ENCODE measurements around the gene RGCC. TPM values are rescaled to one million over a fixed set of nuclear protein-coding genes. Genes with fewer than 3 reads are reported as not detected.
"Not testable (repeated sequence)": the region's sequence is repeated elsewhere in the genome, so short reads cannot be mapped to it uniquely, and the experiment has no call there.

The RGCC gene
- total and polyA plus RNA-seq, 10 donors = 5.1 to 76.4 (median 23.9) TPM

DNA sequence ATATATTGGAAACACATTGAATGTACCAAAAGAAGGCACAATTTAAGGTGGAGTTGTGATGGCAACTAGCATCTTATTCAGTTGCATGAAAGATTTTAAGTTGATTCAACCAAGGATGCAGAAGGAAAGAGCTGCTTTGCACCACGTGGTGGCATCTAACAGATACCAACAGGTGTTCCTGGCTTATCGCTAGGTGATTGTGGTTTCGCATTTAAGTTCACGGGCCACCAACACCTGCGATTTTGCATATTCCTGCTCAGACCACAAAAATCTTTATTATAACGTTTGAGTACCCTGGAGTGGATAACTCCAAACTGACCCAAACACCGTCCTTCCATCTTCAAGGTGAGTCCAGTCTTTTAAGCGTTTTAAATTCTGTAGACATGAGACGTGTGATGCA is 45.3 kb downstream of the RGCC start:
- H3K27me3 ChIP-seq (replicated peaks in 1 of 7) = no peaks in the 10 kb centered on the region
- peaks cover 0 to 16% (median 8%) of the 10 kb centered on the region in 8 donors for H3K9me3 ChIP-seq
- peaks cover 13 to 36% (median 28%) of the 10 kb centered on the region in 6 donors for H3K4me1 ChIP-seq
- 52 to 77% (median 70%) methylated on average over 9 of the region's 9 CpGs for WGBS, 5 donors
- TF ChIP-seq POLR2A (IDR thresholded peaks at IDR 0.05) (no peak), POLR2AphosphoS5 (IDR thresholded peaks at IDR 0.05) (peak in 1 of 3 donors; percentile 39)
- intact Hi-C loops (cut with DNase I; ENCODE audit: low total_unique reads) = no loop called here
- DNase-seq = no peak
- no peak overlapping the region for H3K4me3 ChIP-seq
- peak overlapping the region in 2 of 8 donors; percentile 47 to 59 for H3K27ac ChIP-seq
- H3K36me3 ChIP-seq = no peaks in the 10 kb centered on the region

DNA sequence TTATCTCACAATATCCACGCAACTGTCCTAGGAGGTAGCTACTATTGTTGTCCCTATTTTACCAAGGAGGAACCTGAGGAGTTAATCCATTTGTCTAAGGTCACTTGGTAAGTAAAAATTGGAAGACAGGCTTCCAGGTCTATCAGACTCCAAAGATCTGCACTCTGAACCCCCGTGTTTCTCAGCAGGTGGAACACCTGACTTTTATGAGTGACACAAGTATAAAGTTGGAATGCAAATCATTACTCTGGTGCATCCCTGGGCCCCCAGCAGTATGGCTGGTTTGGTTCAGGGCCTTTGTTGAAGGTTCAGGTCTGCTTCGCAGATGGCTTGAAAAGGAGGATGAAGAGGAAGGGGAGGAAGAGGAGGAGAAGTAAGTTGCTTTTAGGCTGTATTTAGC is 46.0 kb downstream of the RGCC start:
- Histone ChIP-seq H3K36me3 (no peaks in the 10 kb centered on the region), H3K9me3 (peaks cover 0 to 16% (median 8%) of the 10 kb centered on the region in 8 donors), H3K4me3 (no peak overlapping the region), H3K4me1 (peaks cover 13 to 36% (median 28%) of the 10 kb centered on the region in 6 donors), H3K27ac (peak overlapping the region in 2 of 8 donors; percentile 12 to 14), H3K27me3 (replicated peaks in 1 of 7) (no peaks in the 10 kb centered on the region)
- intact Hi-C loops (cut with DNase I; ENCODE audit: low total_unique reads) = no loop called here
- DNase-seq = no peak
- WGBS, 5 donors = 81 to 90% (median 85%) methylated on average over 3 of the region's 3 CpGs
- no peak for TF ChIP-seq POLR2AphosphoS5 (IDR thresholded peaks at IDR 0.05)
- no peak for TF ChIP-seq POLR2A (IDR thresholded peaks at IDR 0.05)
- no peak for TF ChIP-seq CTCF (IDR thresholded peaks at IDR 0.05 in 8 of 11, conservative IDR thresholded peaks at IDR 0.05 in 3 of 11)

DNA sequence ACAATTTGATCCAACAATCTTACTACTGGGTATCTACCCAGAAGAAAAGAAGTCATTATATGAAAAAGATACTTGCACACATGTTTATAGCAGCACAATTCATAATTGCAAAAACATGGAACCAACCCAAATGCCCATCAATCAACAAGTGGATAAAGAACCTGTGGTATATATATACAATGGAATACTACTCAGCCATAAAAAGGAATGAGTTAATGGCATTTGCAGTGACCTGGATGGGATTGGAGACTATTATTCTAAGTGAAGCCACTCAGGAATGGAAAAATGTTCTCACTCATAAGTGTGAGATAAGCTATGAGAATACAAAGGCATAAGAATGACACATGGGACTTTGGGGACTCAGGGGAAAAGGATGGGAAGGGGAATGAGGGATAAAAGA is 47.3 kb downstream of the RGCC start:
- H3K4me3 ChIP-seq; H3K27ac ChIP-seq; H3K27me3 ChIP-seq (replicated peaks in 1 of 7); DNase-seq; intact Hi-C loops (cut with DNase I; ENCODE audit: low total_unique reads); H3K36me3 ChIP-seq: not testable (repeated sequence)
- Histone ChIP-seq H3K9me3 (peaks cover 0 to 16% (median 8%) of the 10 kb centered on the region in 8 donors), H3K4me1 (peaks cover 13 to 36% (median 28%) of the 10 kb centered on the region in 6 donors)

DNA sequence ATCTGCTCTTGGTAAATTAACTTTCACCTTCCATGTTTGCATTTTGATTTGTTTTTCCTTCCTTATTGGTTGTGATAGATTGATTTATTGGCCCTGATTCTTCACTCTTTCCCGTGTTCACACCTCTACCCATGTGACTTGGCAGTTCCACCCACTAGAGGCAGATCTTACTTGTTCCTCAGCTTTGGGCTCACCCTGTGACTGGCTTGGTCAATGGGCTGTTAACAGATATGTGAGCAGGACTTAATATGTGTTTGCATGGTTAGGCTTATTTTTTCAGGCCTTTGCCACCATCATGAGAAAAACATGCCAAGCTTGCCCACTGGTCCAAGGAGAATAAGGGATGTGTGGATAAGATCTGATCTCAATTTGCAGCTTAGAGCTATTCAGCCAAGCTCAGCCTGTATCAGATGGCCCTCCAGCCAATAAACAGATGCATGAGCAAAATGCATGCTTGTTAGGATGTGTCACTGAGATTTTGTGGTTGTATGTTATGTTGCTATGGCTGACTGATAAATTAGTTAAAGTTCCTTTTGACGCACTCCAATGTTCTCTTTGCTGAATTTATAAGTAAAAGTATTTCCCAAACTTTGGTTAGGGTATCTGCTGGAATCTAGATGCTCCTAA is 48.0 kb downstream of the RGCC start:
- intact Hi-C loops (cut with DNase I; ENCODE audit: low total_unique reads) = no loop called here
- peaks cover 0 to 16% (median 8%) of the 10 kb centered on the region in 8 donors for H3K9me3 ChIP-seq
- H3K27me3 ChIP-seq (replicated peaks in 1 of 7) = no peaks in the 10 kb centered on the region
- peaks cover 13 to 30% (median 26%) of the 10 kb centered on the region in 6 donors for H3K4me1 ChIP-seq
- 90 to 95% (median 92%) methylated on average over 2 of the region's 2 CpGs for WGBS, 5 donors
- H3K4me3 ChIP-seq = no peak overlapping the region
- H3K36me3 ChIP-seq = no peaks in the 10 kb centered on the region
- no peak for TF ChIP-seq POLR2AphosphoS5 (IDR thresholded peaks at IDR 0.05)
- TF ChIP-seq CTCF (IDR thresholded peaks at IDR 0.05 in 8 of 11, conservative IDR thresholded peaks at IDR 0.05 in 3 of 11) = no peak
- TF ChIP-seq POLR2A (IDR thresholded peaks at IDR 0.05) = no peak
- H3K27ac ChIP-seq = no peak overlapping the region
- no peak for DNase-seq

GRCh38 chr13:41506312-41506711 is 49.0 kb downstream of the RGCC start:
- Histone ChIP-seq H3K27me3 (replicated peaks in 1 of 7) (no peaks in the 10 kb centered on the region), H3K9me3 (peaks cover 0 to 16% (median 8%) of the 10 kb centered on the region in 8 donors), H3K27ac (no peak overlapping the region), H3K4me3 (no peak overlapping the region), H3K36me3 (no peaks in the 10 kb centered on the region), H3K4me1 (peaks cover 3 to 21% (median 16%) of the 10 kb centered on the region in 6 donors)
- TF ChIP-seq POLR2AphosphoS5 (IDR thresholded peaks at IDR 0.05) (no peak), CTCF (IDR thresholded peaks at IDR 0.05 in 8 of 11, conservative IDR thresholded peaks at IDR 0.05 in 3 of 11) (no peak), POLR2A (IDR thresholded peaks at IDR 0.05) (no peak)
- 90 to 97% (median 94%) methylated on average over 1 of the region's 1 CpG for WGBS, 5 donors
- intact Hi-C loops (cut with DNase I; ENCODE audit: low total_unique reads) = no loop called here
- DNase-seq = no peak

All from spleen (tissue), 11 donors.